GM18873 (cell line): ENCODE measurements around the gene MAP2.

Experiments used
- ATAC-seq: cut with Tn5 transposase; IDR thresholded peaks from one replicate; pipeline ENCODE4 v1.9.1; 2021; ENCODE audit warnings: mild to moderate bottlenecking, moderate library complexity, moderate number of reproducible peaks; ENCODE audit not compliant: unreplicated experiment, low FRiP score

MAP2 gene

DNA sequence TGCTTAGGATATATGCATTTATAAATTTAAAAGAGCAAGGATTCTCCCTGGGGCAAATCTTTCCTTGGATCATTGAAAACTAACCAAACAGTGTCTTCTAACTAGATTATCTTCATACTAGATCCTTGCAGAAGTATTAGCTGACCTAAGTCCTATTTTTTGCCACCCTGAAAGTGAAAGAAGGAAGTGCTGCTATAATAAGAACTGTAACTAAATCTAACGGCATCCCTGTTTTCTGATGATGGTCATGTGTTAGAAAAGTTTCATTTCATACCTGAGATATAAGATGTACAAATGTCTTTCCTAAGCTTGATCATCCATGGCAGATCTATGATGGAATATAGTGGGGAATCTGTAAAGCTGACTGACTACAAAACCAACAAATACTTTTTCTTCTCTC, 102.7 kb downstream of the MAP2 start:
- no peak for ATAC-seq

DNA sequence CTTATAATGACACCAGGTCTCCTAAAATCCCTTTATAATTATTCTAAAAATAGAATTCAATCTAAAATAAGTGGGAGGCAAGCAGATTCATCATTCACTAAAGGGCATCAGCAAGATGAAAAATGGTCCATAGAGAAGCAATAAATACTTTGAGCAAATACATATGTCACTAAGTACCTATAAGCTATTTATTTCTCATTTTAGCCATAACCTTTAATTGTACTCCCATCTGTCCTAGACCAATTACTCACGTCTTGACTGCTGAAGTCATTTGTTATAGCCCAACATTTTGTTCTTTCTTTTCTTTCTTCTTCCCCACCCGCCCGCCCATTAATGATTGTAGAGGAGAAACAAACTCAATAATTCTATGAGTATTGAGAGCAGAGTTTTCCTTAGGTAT, 105.7 kb downstream of the MAP2 start:
- no peak for ATAC-seq

DNA sequence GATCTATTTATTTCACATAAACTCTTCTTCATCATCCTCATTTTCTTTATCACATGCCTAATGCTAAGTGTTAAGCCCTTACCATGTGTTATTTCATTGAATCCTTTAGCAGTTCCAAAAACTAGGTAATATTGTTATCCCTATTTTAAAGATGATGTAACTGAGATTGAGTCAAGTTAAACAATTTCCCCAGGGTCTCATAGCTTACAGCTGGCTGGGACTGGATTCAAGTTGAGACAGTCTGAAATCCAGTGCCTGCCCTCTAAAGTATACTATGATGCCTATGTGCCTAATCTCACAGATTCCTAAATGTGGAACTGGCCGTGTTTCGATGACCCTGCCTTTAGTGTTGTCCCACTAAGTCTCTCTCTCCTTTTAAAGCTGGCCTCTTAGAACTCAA, 108.5 kb downstream of the MAP2 start:
- no peak for ATAC-seq

DNA sequence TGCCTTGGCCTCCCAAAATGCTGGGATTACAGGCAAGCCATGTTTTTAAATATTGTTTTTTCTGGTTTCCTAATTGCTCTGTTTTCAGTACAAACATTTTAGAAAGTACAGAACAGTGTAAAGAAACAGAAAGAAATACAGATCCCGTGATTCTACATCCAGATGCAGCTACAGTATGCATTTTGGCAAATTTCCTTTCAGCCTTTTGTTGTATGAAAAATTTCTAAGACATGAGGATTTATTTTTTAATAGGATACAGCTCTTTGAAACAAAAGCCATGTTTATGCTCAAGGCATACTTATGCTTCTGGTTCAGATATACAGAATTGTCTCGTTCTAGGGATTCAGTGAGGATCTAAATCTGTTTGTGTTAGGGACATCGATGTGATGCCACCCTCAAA, 109.5 kb downstream of the MAP2 start:
- no peak for ATAC-seq

DNA sequence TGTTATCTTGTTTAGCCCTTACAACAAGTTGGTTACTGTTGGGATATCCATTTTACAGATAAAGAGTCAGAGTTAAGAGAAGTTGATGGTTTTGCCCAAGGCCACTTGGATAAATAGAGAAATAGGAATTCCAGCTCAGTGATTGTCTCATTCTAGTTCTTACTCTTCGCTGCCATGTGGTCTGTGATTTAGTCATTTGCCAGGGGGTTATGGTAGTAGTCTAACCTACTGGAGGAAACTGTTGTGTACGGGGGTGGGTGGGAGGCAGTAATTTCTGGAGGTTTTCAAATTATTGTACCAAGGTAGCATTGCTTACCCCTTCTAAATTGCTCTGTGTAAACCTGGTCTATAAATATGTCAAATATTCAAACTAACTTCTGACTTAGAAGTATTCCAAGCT, 110.4 kb downstream of the MAP2 start:
- ATAC-seq: peak; percentile 57

DNA sequence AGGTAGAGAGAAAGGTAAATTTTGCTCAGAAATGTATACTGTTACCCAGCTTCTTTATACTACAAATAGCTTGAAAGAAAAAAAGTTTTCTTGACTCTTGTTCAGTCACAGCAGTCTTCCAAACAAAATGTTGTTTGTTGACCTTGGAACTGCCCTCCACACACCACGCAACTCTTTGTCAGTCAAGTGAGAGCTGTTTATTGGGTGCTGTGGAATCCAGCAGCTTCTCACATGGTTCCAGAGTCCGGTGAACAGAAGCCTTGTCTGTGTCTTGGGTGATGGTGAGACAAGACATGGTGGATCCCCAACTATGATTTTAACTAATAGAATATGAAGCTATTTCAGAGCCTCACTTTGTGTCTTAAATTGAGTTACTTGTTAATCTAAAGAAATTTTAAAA, 112.5 kb downstream of the MAP2 start:
- ATAC-seq: no peak

DNA sequence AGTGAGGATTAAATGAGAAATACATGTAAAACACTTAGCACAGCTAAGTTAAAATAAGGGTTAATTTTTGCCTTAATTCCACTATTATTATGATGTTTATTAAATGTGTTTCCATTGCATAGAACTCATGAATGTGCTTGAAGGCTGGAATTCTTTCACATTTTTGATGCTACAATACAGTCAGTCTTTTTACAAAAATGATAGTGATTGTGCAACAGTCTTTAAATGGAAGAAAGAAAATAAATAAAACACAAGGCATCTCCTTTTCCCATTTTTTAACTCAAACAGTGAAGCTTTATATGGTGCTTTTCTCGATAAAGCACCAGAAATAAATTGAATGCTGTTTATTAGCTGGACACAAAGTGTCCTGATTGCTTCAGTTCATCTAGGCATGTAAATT, 123.9 kb downstream of the MAP2 start:
- ATAC-seq: no peak

DNA sequence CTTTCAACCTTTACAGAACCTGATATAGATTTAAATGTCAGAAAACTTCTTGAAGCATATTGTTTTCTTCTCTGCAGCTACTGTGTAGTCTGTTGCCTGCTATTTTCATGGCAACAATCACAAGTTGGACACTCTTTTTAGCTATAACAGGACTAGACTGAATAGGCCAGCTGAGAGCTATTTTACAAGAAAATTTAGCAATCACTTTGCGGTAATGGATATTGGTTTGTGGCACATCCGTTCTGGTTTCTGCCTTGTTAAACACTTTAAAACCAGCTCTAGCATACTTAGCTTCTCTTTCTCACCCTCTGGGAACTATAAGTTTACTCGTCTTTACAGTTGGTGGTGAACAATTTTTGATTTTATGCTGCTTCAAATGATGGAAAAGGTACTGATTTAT, 125.7 kb downstream of the MAP2 start:
- no peak for ATAC-seq

DNA sequence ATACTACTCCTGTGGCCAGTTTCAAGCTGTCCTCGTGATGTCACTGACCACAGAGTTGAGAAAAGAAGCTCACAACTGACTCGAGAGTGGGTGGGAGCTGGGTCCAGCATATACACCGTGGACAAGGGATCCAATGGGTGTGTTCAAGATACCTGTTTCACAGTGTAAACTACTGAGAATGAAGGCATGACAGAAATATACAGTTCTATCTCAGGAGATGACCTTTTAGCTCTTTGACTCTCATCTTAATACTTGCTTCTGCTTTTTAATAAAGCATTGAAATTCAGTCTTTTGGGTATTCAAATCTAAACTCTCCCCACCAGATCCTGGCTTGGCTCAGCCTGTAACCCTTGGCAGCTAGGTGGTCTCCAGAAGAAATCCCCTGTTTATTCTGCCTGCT, 130.1 kb downstream of the MAP2 start:
- no peak for ATAC-seq

DNA sequence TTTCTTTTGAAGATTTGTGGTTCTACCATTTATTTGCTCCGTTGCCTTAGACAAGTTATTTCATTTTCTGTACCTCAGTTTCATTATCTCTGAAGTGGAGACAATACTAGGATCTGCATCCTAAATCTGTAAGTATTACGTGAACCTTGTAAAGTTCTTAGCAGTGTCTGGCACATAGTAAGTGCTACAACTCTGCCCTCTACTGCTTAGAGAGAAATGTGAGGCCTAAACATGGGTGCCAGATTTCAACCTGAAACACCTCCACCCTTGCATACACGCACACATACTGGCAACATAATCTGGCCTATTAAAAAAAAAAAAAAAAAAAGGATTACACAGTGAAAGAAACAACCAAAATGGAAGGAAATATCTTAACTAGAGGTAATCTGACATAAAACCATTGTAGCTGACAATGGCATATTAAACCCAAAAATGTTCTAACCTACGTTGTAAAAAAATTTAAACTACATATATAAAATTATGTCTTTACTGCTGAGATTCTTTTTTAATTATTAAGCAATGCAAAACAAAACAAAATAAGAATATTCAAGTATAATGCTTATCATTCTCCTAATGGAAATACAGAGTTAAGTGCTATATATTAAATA, 132.6 kb downstream of the MAP2 start:
- ATAC-seq: peak; percentile 65

DNA sequence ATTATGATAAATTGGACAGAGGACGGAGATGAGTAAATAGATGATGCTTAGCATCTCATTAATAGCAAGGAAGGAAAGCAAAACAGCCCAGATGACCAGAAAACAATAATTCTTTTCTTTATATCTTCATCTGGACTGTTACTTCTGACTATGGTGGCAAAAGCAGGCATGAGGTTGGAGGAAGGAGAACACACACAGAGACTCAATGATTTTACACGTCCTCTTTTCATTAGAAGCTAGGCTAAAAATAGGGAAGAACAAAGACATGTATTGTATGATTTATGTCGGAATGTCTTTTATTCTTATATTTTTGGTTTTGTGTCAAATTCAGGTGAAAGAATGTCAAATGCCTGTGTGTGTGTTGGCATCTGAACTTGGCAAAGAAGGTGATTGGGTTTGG, 137.1 kb downstream of the MAP2 start:
- no peak for ATAC-seq

DNA sequence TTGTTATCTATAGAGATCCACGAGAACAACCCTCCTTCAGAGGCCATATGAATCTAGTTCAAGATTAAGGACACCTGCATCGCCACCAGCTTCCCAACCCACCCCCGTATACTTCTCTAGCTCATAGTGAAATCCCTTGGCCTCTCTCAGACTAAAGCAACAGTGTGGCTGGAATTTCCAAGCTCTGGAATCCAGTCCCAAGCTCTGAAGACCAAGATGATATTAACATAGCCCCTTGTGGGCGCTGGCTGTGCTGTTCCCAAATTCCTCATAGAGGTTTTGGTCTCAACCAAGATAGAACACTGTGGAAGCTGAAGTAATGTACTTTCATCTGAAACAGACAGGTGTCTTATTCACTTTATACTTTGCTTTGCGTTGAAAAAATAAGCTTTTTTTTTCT, 139.6 kb downstream of the MAP2 start:
- ATAC-seq: no peak

DNA sequence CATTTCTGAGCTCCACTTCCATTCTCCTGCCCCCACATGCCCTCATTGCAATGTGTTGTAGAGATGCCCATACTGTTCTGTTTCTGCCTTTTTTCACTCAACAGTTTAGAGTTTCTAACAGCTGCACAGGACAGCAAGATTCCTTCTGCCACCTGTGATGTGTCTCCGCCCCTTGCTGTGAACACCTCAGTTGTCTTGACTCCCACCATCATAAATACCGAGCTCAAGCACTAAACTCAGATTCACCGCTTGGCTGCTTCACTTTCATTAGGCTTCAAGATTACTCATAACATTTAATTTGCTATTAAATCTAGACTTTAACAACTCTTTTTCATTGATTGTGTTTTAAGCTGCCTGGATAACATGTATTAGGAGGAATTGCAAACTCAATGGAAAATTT, 141.0 kb downstream of the MAP2 start:
- no peak for ATAC-seq

DNA sequence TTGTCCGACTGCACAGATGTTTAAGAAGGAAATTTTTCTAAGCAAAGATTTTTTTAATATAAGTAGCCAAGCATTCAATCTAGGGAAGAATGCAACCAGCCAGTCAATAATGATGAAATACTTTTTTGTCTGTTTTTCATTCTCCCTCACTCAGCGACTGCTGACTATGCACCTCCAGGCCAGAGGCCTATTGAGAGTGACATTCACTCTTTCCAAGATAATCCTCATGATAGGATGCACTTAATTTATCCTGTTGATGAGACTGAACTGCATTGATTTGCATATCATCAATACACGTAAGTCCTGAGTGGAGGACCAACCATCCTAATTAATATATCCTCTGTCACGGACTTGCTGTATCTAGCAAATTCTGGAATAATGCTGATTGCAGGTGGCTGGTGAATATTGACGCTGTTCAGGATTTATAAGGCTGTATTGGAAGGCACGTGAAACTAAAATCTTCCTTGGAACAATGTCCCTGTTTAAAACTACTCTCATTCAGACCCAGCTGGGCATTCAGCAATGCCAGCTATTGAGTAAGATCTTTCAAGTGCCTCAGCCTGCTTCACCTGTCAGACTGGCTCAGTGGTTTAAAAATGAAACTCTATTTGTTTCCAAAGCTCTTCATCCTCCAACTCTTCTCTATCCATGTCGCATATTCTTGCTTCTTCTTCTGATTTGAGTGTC, 142.2 kb downstream of the MAP2 start:
- ATAC-seq: no peak

DNA sequence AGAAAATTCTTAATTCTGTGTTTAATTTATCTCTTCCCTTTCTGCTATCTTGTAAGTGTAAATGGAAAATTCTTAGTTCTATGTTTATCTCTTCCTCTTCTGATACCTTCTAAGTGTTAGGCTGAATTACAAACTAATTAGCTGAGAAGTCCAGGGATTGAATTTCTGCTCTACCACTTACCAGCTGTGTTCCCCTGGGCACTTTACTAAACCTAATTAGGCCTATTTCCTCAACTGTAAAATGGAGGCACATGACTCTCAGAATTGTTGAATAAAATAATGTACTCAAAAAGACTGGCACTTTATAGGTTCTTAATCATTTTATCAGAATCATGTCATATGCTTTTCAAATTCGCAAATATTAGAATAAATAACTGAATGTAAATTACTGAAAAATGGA, 146.3 kb downstream of the MAP2 start:
- ATAC-seq: no peak

DNA sequence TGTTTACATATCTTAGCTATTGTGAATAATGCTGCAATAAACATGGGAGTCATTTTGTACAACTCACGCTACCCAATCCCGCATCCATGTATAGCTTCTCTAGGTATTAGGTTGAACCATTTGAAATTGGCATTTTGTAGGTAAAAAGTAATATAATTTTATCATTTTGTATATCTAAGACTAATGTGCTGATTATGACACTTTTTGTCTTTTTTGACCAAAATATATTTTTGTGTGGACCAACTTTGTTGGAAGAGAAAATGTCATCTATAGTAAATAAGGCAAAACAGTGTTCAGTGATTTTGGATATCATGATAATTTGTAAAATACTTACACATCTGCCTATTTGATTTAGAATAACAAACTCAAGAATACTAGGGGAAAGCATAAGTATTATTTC, 150.7 kb downstream of the MAP2 start:
- ATAC-seq: no peak

DNA sequence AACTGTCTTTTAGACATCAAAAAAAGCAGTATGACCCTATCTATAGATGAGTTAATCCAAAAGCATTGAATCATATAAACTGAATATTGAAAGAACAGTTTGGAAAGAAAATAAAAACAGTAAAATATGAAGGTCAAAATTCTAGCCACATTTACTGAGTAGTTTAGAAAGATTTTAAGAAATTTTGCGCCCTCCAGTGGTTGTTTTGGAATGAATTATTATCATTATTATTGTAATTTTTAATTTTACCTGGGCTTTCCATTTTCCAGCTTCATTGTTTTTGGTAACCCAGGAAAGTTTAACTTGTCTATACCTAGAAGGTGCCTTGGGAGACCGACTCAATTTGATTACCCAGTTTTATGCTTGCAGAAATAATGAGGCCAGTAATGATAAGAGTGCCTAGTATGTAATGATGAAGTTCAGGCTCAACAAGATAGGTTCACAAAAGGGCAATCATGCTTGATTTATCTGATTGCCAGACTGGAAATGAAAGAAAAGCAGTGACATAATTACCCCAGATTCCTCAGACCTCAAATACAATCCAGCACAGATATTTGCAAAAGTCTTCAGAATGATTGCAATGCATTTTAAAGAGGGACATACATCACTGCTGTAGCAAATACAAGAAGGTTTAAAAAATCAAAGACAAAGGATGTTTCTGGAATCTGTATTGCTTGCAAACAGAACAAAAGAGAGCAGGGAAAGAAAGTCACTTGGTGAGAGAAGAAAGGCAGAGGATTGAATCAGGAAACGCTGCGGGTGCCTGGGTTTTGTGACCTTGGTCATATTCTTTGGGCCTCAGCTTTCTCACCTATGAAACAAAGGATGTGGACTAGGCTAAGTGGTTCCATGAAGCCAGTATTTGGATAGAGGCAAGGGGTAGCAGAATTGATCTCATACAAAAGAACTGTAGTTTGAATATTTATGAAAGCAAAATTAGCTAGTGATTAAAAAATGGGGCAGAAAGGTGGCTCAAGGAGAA, 153.8 kb downstream of the MAP2 start:
- ATAC-seq: no peak

DNA sequence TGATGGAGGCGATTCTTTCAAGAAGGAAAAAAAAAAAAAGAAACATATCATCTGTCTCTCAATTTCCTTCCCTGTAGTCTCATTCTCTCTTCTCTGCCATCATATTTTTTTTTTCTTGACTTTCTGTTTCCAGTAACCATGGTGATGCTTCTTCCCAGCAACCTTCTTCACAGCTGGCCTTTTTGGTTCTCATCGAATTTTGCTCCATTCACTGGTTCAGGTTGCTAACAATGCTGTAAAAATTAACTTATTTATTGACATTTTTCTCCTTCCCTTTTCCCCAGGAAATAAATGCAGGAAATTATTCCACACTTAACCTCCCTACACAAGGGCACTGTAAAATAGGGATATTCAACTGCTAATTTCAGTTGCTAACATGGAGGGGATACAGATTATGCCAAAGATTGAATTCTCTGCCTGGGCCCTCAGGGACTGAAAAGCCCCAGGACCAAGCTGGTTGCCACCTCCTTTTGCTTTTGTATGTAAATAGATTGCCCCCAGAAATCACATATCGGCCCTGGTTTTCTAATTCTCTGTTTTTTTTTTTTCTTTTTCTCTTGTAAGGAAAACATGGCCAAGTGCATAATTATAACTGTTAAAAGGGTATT, 154.7 kb downstream of the MAP2 start:
- ATAC-seq: no peak

DNA sequence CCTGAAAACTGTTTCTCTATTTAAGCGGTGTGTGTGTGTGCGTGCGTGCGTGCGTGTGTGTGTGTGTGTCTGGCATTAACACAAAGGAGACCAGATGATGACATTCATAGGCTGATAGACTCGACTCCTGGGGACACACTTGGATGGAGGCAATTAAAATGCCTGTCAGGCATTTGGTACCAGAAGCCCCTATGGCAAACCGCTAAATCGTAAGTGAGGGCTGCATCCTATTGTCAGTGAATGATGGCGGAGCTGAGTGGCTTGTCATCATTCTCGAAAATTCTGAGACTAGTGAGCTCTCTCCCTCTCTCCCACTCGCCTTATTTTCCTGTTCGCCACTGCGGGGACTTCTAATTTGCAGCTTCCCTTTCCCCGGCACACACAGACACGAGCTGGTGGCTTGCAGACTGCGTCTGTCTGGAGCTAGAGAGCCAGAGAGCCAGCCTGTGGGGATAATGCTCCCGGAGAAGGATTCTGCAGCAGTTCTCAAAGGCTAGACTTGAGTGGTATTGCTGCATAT, 155.4 kb downstream of the MAP2 start:
- ATAC-seq: no peak

DNA sequence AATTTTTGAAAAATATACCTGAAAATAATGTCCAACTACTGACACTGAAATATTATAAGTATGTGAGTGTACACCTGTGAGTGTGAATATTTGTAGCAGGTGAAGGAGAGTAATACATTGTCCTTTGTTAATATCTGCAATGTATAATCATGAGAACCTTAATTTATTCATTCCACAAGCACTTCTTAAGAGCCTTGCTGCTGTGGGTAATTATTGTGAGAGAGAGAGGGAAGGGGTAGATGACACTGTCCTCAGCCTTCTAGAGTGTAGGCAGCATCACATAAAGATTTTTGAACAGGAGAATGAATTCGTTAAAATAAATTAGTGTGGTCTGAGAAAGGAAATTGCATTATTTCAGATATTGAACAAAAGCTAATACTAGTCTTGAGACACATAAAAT, 157.2 kb downstream of the MAP2 start:
- no peak for ATAC-seq

DNA sequence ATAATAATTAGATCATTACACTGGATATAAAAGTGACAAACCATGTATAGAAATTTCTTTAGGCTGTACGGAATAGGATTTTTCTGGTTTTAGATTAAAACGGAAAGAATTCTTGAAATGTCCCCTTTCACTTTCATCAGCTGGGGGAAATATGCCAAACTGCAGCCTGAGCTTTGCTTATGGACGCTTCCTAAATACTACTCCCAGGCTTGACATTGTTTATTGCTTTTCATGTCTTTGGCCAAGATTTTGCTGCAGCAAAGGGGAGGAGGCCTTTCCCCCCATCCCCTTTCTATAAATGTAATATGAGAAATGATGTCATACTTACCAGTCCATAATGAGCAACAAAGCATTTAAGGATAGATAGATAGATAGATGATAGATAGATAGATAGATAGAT, 158.4 kb downstream of the MAP2 start:
- ATAC-seq: no peak
